GM12878 (cell line): Measurements from ENCODE around the gene CELSR3. TPM values are rescaled to one million over a fixed set of nuclear protein-coding genes. Genes with fewer than 3 reads are reported as not detected.
A peak's percentile ranks its signal among the peaks of the same experiment; 100 is the strongest.

Experiments
- ATAC-seq: fragments of 200-7000 bp; cut with Tn5 transposase; 3 replicates; pipeline ENCODE4 v1.9.1; 2020; ENCODE audit warnings: mild to moderate bottlenecking, moderate library complexity
- BruUV-seq: library from RNA; stranded (reverse); fragments of 400-500 nt; replicated peaks from 2 replicates; lab custom pipeline; 2021; lab: Mats Ljungman, UMichigan
- CTCF ChIA-PET: fragments of 300-600 bp; sonication (Branson Sonifier 250); formaldehyde crosslinking; extraction: SDS; loops from one replicate; lab custom pipeline; 2021; ENCODE audit warnings: inconsistent platforms; lab: Yijun Ruan, JAX
- POLR2A ChIA-PET: fragments of 350-600 bp; formaldehyde crosslinking; extraction: SDS; loops from one replicate; lab custom pipeline; 2021; ENCODE audit warnings: inconsistent platforms; lab: Charles Lee
- RAD21 ChIA-PET: fragments of 300-600 bp; sonication (Branson Sonifier 250); formaldehyde crosslinking; loops from one replicate; lab custom pipeline; 2023; ENCODE audit warnings: antibody characterized with exemption; ENCODE audit not compliant: unreplicated experiment; lab: Charles Lee
- SMC1A ChIA-PET: fragments of 300-600 bp; sonication (Branson Sonifier 250); formaldehyde crosslinking; loops from one replicate; lab custom pipeline; 2023; ENCODE audit not compliant: unreplicated experiment, uncharacterized antibody; lab: Charles Lee
- DNase-seq: peaks from one replicate; pipeline ENCODE4 v3.0.0-alpha.2; 2011; ENCODE audit warnings: low read depth, low spot score
- FAIRE-seq: peaks from 3 replicates; lab custom pipeline; 2011; peaks lifted over from hg19 to GRCh38; lab: Jason Lieb, UNC
- H2AFZ ChIP-seq: 2 replicates; pipeline ENCODE4 v1.6.0; 2011; ENCODE audit warnings: low read depth, low read length, control low read depth; ENCODE audit not compliant: control insufficient read depth
- H3K27ac ChIP-seq: 2 replicates; pipeline ENCODE4 v1.5.1; 2011; ENCODE audit warnings: control low read depth; ENCODE audit not compliant: control insufficient read depth, insufficient read depth
- H3K27me3 ChIP-seq, 2 experiments: replicated peaks in 1 of 2; 2 replicates each; pipeline versions ENCODE4 v1.6.0 to v1.6.1; 2011; ENCODE audit warnings: low read length in 1 of 2; ENCODE audit not compliant: control insufficient read depth in 2 of 2, insufficient read depth in 2 of 2
- H3K36me3 ChIP-seq, 2 experiments: 2 replicates each; pipeline ENCODE4 v1.5.1; 2011; ENCODE audit warnings: low read length in 1 of 2; ENCODE audit not compliant: control insufficient read depth in 2 of 2, insufficient read depth in 2 of 2
- H3K4me1 ChIP-seq: 2 replicates; pipeline ENCODE4 v1.6.1; 2011; ENCODE audit warnings: mild to moderate bottlenecking, low read length, moderate library complexity, mixed read lengths; ENCODE audit not compliant: control insufficient read depth, insufficient read depth
- H3K4me2 ChIP-seq: 2 replicates; pipeline ENCODE4 v1.6.0; 2011; ENCODE audit warnings: control low read depth; ENCODE audit not compliant: control insufficient read depth, insufficient read depth
- H3K4me3 ChIP-seq: fragments of 200-600 bp; sonication (generic); 2 replicates; pipeline ENCODE4 v1.5.1; 2016
- H3K79me2 ChIP-seq: 2 replicates; pipeline ENCODE4 v1.6.0; 2011; ENCODE audit warnings: low read length; ENCODE audit not compliant: control insufficient read depth, insufficient read depth
- H3K9ac ChIP-seq: 2 replicates; pipeline ENCODE4 v1.8.0; 2011; ENCODE audit warnings: low read length, control low read depth, mixed read lengths; ENCODE audit not compliant: control insufficient read depth, insufficient read depth
- H3K9me3 ChIP-seq: replicated peaks from 3 replicates; pipeline ENCODE4 v1.5.1; 2011; ENCODE audit warnings: mild to moderate bottlenecking, low read length; ENCODE audit not compliant: control insufficient read depth, insufficient read depth
- H4K20me1 ChIP-seq: 2 replicates; pipeline ENCODE4 v1.6.0; 2011; ENCODE audit not compliant: control insufficient read depth, insufficient read depth
- SPI1 ChIP-seq: IDR thresholded peaks from 2 replicates; pipeline ENCODE4 v1.6.1; 2011; ENCODE audit warnings: low read depth, mild to moderate bottlenecking, low read length, moderate library complexity, borderline replicate concordance; ENCODE audit not compliant: insufficient read depth
- WGBS: methylation state at CpG from one replicate; pipeline ENCODE4 v1.1.6; 2016; ENCODE audit warnings: low lambda C conversion rate; ENCODE audit not compliant: insufficient replicate concordance, insufficient coverage; ENCODE audit errors: missing lambda C conversion rate; 5-methylcytosine and 5-hydroxymethylcytosine counted together
- in situ Hi-C: fragments of 300-500 bp; cut with MboI; formaldehyde crosslinking; loops from 9 replicates; pipeline ENCODE4 v1.14.3; 2018; ENCODE audit warnings: mixed read lengths
- intact Hi-C: fragments of 100-400 bp; cut with micrococcal nuclease; formaldehyde crosslinking; loops from one replicate; pipeline ENCODE4 v1.14.2; 2022; ENCODE audit not compliant: unreplicated experiment
- polyA plus RNA-seq, 11 experiments: library from polyadenylated mRNA; depleted of rRNA in 4 of 11; unstranded in 6 of 11; stranded (reverse) in 5 of 11; fragments of >200 nt; fragmentation: Nextera tagmentation in 4 of 11; fragmentation: Illumina TruSeq in 1 of 11; extraction: Ambion mirVana in 4 of 11; extraction: Trizol in 1 of 11; gene quantifications; 1 replicate in 1 of 11; 2 replicates in 10 of 11; pipeline versions ENCODE4 v1.2.1 to v1.2.3, GENCODE V29; 2011 to 2016; ENCODE audit warnings: inconsistent platforms in 2 of 11, missing spikeins in 2 of 11, low read depth in 1 of 11
- total RNA-seq, 4 experiments: library from RNA; depleted of rRNA in 3 of 4; stranded (reverse); fragments of >200 nt in 3 of 4; fragmentation: Illumina TruSeq in 1 of 4; extraction: Trizol in 1 of 4; gene quantifications; 2 replicates each; pipeline versions ENCODE4 v1.2.1 to v1.2.3, GENCODE V29; 2013 to 2021
- TF ChIP-seq, protein P1 (sequence below), 3 experiments: IDR thresholded peaks in 2 of 3; conservative IDR thresholded peaks in 1 of 3; 2 replicates each; pipeline ENCODE4 v1.5.1; 2011; ENCODE audit warnings: low read depth in 3 of 3, low read length in 3 of 3, mild to moderate bottlenecking in 3 of 3, control low read depth in 2 of 3, moderate library complexity in 2 of 3, inconsistent platforms in 1 of 3, mixed read lengths in 1 of 3; ENCODE audit not compliant: control insufficient read depth in 2 of 3, insufficient read depth in 1 of 3; ENCODE audit errors: extremely low read depth in 1 of 3

Gene CELSR3
- total and polyA plus RNA-seq, 10 of the 15 experiments (the other 5 are each of a cell fraction or from before 2014, with no cell fraction given), result 0.08 to 1.6 (median 0.57) TPM

DNA sequence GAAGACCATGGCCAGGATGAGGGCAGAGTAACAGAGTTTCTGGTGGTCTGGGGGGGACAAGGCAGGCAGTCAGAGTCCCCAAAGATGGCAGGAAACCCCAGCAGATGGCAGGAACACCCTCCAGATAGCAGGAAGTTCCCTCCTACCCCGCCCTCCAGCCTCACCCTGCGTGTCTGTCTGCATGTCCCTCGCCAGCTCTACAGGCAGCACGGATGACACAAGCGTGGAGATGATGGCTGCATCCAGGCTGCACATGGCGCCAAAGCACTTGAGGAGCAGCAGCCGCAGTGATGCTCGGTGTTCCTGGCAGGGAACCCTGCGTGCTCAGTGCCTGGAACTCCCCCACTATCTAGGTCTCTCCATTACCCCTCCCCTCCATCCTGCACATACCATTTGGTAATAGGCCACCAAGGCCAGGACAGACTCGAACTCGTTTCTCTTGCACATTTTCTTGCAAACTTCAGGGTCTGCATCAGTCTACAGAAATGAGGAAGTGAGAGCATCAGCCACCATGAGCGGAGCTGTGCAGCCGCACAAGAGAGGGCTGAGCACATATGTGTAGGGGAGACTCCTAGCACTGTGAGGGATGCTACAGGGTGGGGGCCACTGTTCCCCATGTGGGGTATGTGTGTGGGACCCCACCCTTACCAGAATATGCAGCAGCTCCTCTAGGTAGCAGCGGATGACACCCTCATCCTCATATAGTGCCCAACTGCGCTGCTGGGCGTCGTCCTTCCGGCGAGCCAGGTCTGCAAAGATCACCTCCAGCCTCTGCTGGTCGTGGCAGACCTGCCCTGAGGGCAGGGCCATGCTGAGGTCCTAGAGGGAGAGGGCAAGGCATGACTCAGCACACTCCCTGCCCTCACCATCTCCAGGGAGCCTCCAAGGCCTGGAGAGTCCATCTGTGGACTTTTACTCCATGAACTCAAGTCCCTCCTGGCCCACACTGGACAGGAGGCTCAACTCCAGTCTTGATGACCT, 17.0 kb upstream of the CELSR3 start:
- no peaks in the 10 kb centered on the region for H3K9me3 ChIP-seq
- no peaks in the 10 kb centered on the region for H3K27me3 ChIP-seq
- in situ Hi-C loops (no loop called here), intact Hi-C loops (no loop called here)
- RAD21 ChIA-PET, result no interaction called here
- CTCF ChIA-PET, result interaction anchor here (0.6 kb wide), 1 partner anchor 134 kb away, joined by 3 read pairs; no protein-coding TSS in a partner anchor
- peak; percentile 99 for TF ChIP-seq SPI1
- TF ChIP-seq, protein P1, sequence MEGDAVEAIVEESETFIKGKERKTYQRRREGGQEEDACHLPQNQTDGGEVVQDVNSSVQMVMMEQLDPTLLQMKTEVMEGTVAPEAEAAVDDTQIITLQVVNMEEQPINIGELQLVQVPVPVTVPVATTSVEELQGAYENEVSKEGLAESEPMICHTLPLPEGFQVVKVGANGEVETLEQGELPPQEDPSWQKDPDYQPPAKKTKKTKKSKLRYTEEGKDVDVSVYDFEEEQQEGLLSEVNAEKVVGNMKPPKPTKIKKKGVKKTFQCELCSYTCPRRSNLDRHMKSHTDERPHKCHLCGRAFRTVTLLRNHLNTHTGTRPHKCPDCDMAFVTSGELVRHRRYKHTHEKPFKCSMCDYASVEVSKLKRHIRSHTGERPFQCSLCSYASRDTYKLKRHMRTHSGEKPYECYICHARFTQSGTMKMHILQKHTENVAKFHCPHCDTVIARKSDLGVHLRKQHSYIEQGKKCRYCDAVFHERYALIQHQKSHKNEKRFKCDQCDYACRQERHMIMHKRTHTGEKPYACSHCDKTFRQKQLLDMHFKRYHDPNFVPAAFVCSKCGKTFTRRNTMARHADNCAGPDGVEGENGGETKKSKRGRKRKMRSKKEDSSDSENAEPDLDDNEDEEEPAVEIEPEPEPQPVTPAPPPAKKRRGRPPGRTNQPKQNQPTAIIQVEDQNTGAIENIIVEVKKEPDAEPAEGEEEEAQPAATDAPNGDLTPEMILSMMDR (IDR thresholded peaks at IDR 0.05 in 2 of 3, conservative IDR thresholded peaks at IDR 0.05 in 1 of 3; ENCODE audit: control insufficient read depth in 2 of 3, extremely low read depth in 1 of 3, insufficient read depth in 1 of 3, low read depth in 3 of 3, low read length in 3 of 3), result no peak
- H3K4me3 ChIP-seq, result no peak overlapping the region
- peak; percentile 86 for ATAC-seq
- H3K9ac ChIP-seq, result no peak overlapping the region
- BruUV-seq, result no TSS peak
- SMC1A ChIA-PET, result no interaction called here
- H3K36me3 ChIP-seq, result peaks cover 8 to 24% of the 10 kb centered on the region in 2 experiments
- H3K27ac ChIP-seq, result no peak overlapping the region
- H3K4me1 ChIP-seq, result peaks cover 15% of the 10 kb centered on the region
- no peak overlapping the region for H2AFZ ChIP-seq
- POLR2A ChIA-PET, result interaction anchor here (0.6 to 0.7 kb wide), 2 partner anchors 12 to 121 kb away, joined by 4 to 7 read pairs; no protein-coding TSS in a partner anchor
- no peaks in the 10 kb centered on the region for H4K20me1 ChIP-seq
- peak; percentile 77 for FAIRE-seq
- H3K4me2 ChIP-seq, result no peak overlapping the region
- no peak for DNase-seq
- H3K79me2 ChIP-seq, result peaks cover 16% of the 10 kb centered on the region
- WGBS, result 50% methylated on average over 20 of the region's 20 CpGs
